PFSK-1 (cell line): Measurements from ENCODE around the gene CNRIP1.

ENCODE experiments used
- FOXP2 ChIP-seq: optimal IDR thresholded peaks from 2 replicates; pipeline ENCODE3; 2011; ENCODE audit warnings: borderline replicate concordance, control low read depth, inconsistent platforms; ENCODE audit not compliant: insufficient read depth; ENCODE audit errors: extremely low read length, extremely low read depth
- POLR2AphosphoS5 ChIP-seq: IDR thresholded peaks from 2 replicates; pipeline ENCODE4 v1.6.1; 2012; ENCODE audit warnings: low read depth, mild to moderate bottlenecking, control low read depth, low read length, moderate library complexity
- SIN3A ChIP-seq: IDR thresholded peaks from 2 replicates; pipeline ENCODE4 v1.6.1; 2012; ENCODE audit warnings: mild to moderate bottlenecking, low read length, moderate library complexity, borderline replicate concordance; ENCODE audit not compliant: insufficient read depth
- TAF1 ChIP-seq: IDR thresholded peaks from 2 replicates; pipeline ENCODE4 v1.6.1; 2012; ENCODE audit warnings: low read length, control low read depth, borderline replicate concordance; ENCODE audit not compliant: insufficient read depth
- TF ChIP-seq, protein P1 (sequence below), 2 experiments: IDR thresholded peaks; 2 replicates each; pipeline versions ENCODE4 v1.6.1 to v1.8.0; 2011 to 2012; ENCODE audit warnings: low read depth in 2 of 2, low read length in 2 of 2, control low read depth in 1 of 2, inconsistent platforms in 1 of 2, mild to moderate bottlenecking in 1 of 2, moderate library complexity in 1 of 2; ENCODE audit not compliant: insufficient read depth in 1 of 2

CNRIP1 gene

DNA sequence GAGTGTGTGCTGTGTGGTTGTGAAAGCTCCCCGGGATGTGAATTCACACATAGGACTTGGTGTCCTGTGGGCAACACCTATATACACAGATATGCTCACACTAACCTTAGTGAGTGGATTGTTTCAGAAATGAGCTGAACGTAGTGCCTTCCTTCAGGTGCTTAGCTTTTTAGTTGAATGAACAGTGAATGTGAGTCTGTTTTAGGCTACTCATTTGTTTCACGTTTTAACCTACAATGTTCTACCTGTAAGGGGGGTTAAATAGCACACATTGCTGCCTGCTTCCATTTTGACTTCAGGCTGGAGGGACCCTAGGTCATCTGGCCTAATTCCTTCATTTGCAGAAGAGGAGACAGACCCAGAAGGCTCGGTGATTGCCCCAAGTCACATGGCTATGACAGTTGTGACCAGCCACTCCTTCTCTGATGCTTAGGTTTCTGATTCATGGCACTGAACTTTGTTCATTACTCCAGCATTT is 46.4 kb upstream of the CNRIP1 start:
- TF ChIP-seq FOXP2 (no peak), POLR2AphosphoS5 (no peak), SIN3A (no peak)
- TF ChIP-seq, protein P1, sequence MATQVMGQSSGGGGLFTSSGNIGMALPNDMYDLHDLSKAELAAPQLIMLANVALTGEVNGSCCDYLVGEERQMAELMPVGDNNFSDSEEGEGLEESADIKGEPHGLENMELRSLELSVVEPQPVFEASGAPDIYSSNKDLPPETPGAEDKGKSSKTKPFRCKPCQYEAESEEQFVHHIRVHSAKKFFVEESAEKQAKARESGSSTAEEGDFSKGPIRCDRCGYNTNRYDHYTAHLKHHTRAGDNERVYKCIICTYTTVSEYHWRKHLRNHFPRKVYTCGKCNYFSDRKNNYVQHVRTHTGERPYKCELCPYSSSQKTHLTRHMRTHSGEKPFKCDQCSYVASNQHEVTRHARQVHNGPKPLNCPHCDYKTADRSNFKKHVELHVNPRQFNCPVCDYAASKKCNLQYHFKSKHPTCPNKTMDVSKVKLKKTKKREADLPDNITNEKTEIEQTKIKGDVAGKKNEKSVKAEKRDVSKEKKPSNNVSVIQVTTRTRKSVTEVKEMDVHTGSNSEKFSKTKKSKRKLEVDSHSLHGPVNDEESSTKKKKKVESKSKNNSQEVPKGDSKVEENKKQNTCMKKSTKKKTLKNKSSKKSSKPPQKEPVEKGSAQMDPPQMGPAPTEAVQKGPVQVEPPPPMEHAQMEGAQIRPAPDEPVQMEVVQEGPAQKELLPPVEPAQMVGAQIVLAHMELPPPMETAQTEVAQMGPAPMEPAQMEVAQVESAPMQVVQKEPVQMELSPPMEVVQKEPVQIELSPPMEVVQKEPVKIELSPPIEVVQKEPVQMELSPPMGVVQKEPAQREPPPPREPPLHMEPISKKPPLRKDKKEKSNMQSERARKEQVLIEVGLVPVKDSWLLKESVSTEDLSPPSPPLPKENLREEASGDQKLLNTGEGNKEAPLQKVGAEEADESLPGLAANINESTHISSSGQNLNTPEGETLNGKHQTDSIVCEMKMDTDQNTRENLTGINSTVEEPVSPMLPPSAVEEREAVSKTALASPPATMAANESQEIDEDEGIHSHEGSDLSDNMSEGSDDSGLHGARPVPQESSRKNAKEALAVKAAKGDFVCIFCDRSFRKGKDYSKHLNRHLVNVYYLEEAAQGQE (IDR thresholded peaks at IDR 0.05; ENCODE audit: insufficient read depth in 1 of 2, low read depth in 2 of 2, low read length in 2 of 2) = no peak

DNA sequence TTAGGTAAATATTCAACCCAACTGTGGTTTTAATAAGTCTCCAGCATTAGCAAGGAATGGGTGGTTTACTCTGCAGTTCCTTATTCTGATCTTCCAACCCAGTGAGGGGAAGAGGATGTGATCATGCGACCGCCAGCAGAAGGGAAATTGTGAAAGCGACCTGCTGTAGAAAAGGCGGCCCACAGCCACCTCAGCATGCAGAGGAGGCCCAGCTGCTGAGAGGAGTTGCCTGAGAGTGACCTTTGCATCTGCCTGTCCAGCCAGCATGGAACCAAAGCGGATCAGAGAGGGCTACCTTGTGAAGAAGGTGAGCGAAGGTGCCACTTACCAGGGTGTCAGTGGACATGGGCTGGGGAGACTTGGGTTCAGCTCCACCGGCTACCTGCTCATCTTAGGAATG is 45.3 kb upstream of the CNRIP1 start, which contains the start of gene PLEK:
Gene PLEK (plus strand): TSS at position 196 of the 400 bp plus-strand sequence. CDS start 70 bp downstream, at position 266.
- no peak for TF ChIP-seq SIN3A
- no peak for TF ChIP-seq TAF1
- TF ChIP-seq, protein P1 (IDR thresholded peaks at IDR 0.05; ENCODE audit: insufficient read depth in 1 of 2, low read depth in 2 of 2, low read length in 2 of 2) = no peak
- no peak for TF ChIP-seq POLR2AphosphoS5

DNA sequence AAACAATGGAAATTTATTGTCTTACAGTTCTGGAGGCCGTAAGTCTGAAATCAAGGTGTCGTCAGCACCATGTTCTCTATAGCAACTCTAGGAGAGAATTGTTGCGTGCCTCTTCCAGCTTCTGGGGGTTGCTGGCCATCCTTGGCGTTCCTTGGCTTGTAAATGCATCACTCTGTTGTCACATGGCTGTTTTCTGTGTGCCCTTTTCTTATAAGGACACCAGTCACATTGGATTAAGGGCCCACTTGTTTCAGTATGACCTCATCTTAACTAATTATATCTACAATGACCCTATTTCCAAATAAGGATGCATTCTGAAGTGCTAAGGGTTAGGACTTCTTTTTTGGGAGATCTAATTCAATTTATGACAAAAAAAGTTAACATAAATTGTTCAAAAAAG is 44.0 kb upstream of the CNRIP1 start:
- TF ChIP-seq, protein P1 (IDR thresholded peaks at IDR 0.05; ENCODE audit: insufficient read depth in 1 of 2, low read depth in 2 of 2, low read length in 2 of 2) = no peak
- TF ChIP-seq POLR2AphosphoS5 (no peak), FOXP2 (no peak), TAF1 (no peak), SIN3A (no peak)

DNA sequence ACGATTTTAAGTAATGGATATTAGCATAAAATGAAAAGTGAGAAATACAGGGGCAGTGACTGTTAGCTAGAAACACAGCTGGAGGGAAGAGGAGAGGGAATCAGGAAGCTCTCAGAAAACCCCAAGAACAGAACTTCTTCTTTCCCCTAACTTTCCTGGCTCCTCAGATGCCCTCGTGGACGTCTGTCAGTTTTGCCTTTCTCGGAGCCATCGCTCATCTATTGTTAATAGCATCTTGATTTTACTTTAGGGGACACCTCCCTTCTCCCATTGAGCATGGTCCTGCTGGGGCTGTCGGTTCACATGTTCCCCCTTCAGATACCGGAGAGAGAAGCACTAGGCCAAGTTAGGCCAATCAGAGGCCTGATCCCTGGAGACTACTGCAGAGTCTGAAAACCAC is 43.0 kb upstream of the CNRIP1 start:
- TF ChIP-seq TAF1 (no peak), POLR2AphosphoS5 (no peak), SIN3A (no peak), FOXP2 (no peak)
- TF ChIP-seq, protein P1 (IDR thresholded peaks at IDR 0.05; ENCODE audit: insufficient read depth in 1 of 2, low read depth in 2 of 2, low read length in 2 of 2) = no peak

DNA sequence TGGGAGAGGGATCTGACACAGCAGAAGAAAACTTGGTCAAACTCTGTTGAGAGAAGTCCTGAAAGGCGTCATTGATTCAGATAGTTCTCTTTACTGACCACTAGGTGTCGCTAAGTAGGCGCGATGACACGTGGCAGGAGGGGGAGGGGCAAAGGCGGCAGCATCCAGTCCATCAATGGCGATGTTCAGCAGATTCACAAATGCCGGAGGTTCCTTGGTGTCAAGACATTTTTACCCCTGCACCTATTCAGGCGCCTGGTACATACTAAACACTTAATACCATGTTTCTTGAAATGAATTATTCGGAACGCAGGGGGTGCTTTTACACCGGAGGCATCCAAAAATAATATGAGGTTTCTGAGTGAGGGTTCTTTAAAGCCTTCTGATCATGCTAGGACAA is 42.3 kb upstream of the CNRIP1 start:
- TF ChIP-seq, protein P1 (IDR thresholded peaks at IDR 0.05; ENCODE audit: insufficient read depth in 1 of 2, low read depth in 2 of 2, low read length in 2 of 2) = no peak
- TF ChIP-seq FOXP2 (no peak), SIN3A (no peak), TAF1 (no peak), POLR2AphosphoS5 (no peak)
